GM12878 (cell line): ENCODE results near the gene MAPKAPK2. TPM values are rescaled to one million over a fixed set of nuclear protein-coding genes. Genes with fewer than 3 reads are reported as not detected.

Experiments
- ATF2 ChIP-seq: IDR thresholded peaks from 2 replicates; pipeline ENCODE4 v1.6.1; 2012; ENCODE audit warnings: low read length, inconsistent platforms
- ATF3 ChIP-seq: IDR thresholded peaks from 2 replicates; pipeline ENCODE4 v1.6.1; 2011; ENCODE audit warnings: low read depth, mild to moderate bottlenecking, low read length, moderate library complexity, borderline replicate concordance; ENCODE audit errors: extremely low read depth
- BMI1 ChIP-seq: fragments of 450-650 bp; IDR thresholded peaks from 2 replicates; pipeline ENCODE4 v1.6.1; 2016; ENCODE audit warnings: mild to moderate bottlenecking, moderate library complexity, borderline replicate concordance
- CHD2 ChIP-seq: IDR thresholded peaks from 2 replicates; pipeline ENCODE4 v1.6.1; 2011; ENCODE audit warnings: low read depth, low read length, improper control_type of control experiment, borderline replicate concordance
- CTCF ChIP-seq, 3 experiments: IDR thresholded peaks in 2 of 3; conservative IDR thresholded peaks in 1 of 3; 2 replicates each; pipeline ENCODE4 v1.5.1; 2011; ENCODE audit warnings: low read depth in 3 of 3, low read length in 3 of 3, mild to moderate bottlenecking in 3 of 3, control low read depth in 2 of 3, moderate library complexity in 2 of 3, inconsistent platforms in 1 of 3, mixed read lengths in 1 of 3; ENCODE audit not compliant: control insufficient read depth in 2 of 3, insufficient read depth in 1 of 3; ENCODE audit errors: extremely low read depth in 1 of 3
- E4F1 ChIP-seq: fragments of 450-650 bp; IDR thresholded peaks from 2 replicates; pipeline ENCODE4 v1.6.1; 2018; ENCODE audit warnings: borderline replicate concordance, mild to moderate bottlenecking; ENCODE audit not compliant: partially characterized antibody
- EP300 ChIP-seq, 2 experiments: fragments of 150-350 bp in 1 of 2; IDR thresholded peaks; 2 replicates each; pipeline ENCODE4 v1.6.1; 2011 to 2012; ENCODE audit warnings: low read depth in 2 of 2, low read length in 2 of 2, borderline replicate concordance in 1 of 2, improper control_type of control experiment in 1 of 2, inconsistent platforms in 1 of 2; ENCODE audit not compliant: control insufficient read depth in 1 of 2
- NKRF ChIP-seq: fragments of 450-650 bp; conservative IDR thresholded peaks from 2 replicates; pipeline ENCODE4 v1.6.1; 2017; ENCODE audit warnings: mild to moderate bottlenecking, moderate library complexity
- TAF1 ChIP-seq: IDR thresholded peaks from 2 replicates; pipeline ENCODE4 v1.6.1; 2011; ENCODE audit warnings: mild to moderate bottlenecking, low read depth, low read length, borderline replicate concordance
- YY1 ChIP-seq: IDR thresholded peaks from 2 replicates; pipeline ENCODE4 v1.6.1; 2011; ENCODE audit warnings: low read depth, mild to moderate bottlenecking, low read length
- ZBTB33 ChIP-seq: fragments of 450-650 bp; IDR thresholded peaks from 2 replicates; pipeline ENCODE4 v1.6.1; 2017; ENCODE audit warnings: mild to moderate bottlenecking
- ZNF687 ChIP-seq: fragments of 450-650 bp; IDR thresholded peaks from 2 replicates; pipeline ENCODE4 v1.6.1; 2017; ENCODE audit warnings: mild to moderate bottlenecking, moderate library complexity
- polyA plus RNA-seq, 11 experiments: library from polyadenylated mRNA; depleted of rRNA in 4 of 11; unstranded in 6 of 11; stranded (reverse) in 5 of 11; fragments of >200 nt; fragmentation: Nextera tagmentation in 4 of 11; fragmentation: Illumina TruSeq in 1 of 11; extraction: Ambion mirVana in 4 of 11; extraction: Trizol in 1 of 11; gene quantifications; 1 replicate in 1 of 11; 2 replicates in 10 of 11; pipeline versions ENCODE4 v1.2.1 to v1.2.3, GENCODE V29; 2011 to 2016; ENCODE audit warnings: inconsistent platforms in 2 of 11, missing spikeins in 2 of 11, low read depth in 1 of 11
- total RNA-seq, 4 experiments: library from RNA; depleted of rRNA in 3 of 4; stranded (reverse); fragments of >200 nt in 3 of 4; fragmentation: Illumina TruSeq in 1 of 4; extraction: Trizol in 1 of 4; gene quantifications; 2 replicates each; pipeline versions ENCODE4 v1.2.1 to v1.2.3, GENCODE V29; 2013 to 2021

Gene MAPKAPK2
- total and polyA plus RNA-seq, 10 of the 15 experiments (the other 5 are each of a cell fraction or from before 2014, with no cell fraction given) = 0.72 to 92.2 (median 49.3) TPM

GRCh38 chr1:206658264-206658980, 26.3 kb upstream of the MAPKAPK2 start (continued):
- TF ChIP-seq NKRF (no peak), EP300 (IDR thresholded peaks at IDR 0.05; ENCODE audit: borderline replicate concordance in 1 of 2, control insufficient read depth in 1 of 2, low read depth in 2 of 2, low read length in 2 of 2) (no peak), CHD2 (no peak), ATF2 (no peak), TAF1 (0 out of 2 replicates have a peak, but pooled peaks have one; percentile 11), E4F1 (no peak), ZNF687 (no peak), ATF3 (no peak), CTCF (IDR thresholded peaks at IDR 0.05 in 2 of 3, conservative IDR thresholded peaks at IDR 0.05 in 1 of 3; ENCODE audit: control insufficient read depth in 2 of 3, extremely low read depth in 1 of 3, insufficient read depth in 1 of 3, low read depth in 3 of 3, low read length in 3 of 3) (peak; percentile 74 to 99 (median 98)), ZBTB33 (no peak), YY1 (peak; percentile 61; the same call in 1 of the 2 replicates), BMI1 (no peak)
